PC-9 (cell line): Measurements from ENCODE around the gene CHCHD4. TPM values are rescaled to one million over a fixed set of nuclear protein-coding genes. Genes with fewer than 3 reads are reported as not detected.

Source experiments
- BruUV-seq: library from RNA; stranded (reverse); fragments of 400-500 nt; replicated peaks from 2 replicates; lab custom pipeline; 2021; lab: Mats Ljungman, UMichigan
- CTCF ChIA-PET: fragments of 300-600 bp; sonication (Branson Sonifier 250); formaldehyde crosslinking; loops from one replicate; lab custom pipeline; 2022; ENCODE audit warnings: antibody characterized with exemption; lab: Charles Lee
- POLR2A ChIA-PET: fragments of 300-600 bp; sonication (Branson Sonifier 250); formaldehyde crosslinking; loops from one replicate; lab custom pipeline; 2022; ENCODE audit warnings: antibody characterized with exemption; ENCODE audit not compliant: unreplicated experiment; lab: Charles Lee
- DNase-seq, 2 experiments: peaks; one replicate each; pipeline versions ENCODE4 v3.0.0 to v3.0.0-alpha.2; 2015 to 2022; ENCODE audit warnings: mixed read lengths in 1 of 2
- H2AFZ ChIP-seq: fragments of 200-600 bp; sonication (generic); 2 replicates; pipeline ENCODE4 v1.8.1; 2017; ENCODE audit warnings: antibody characterized with exemption
- H3F3A ChIP-seq: fragments of 200-600 bp; sonication (generic); 2 replicates; pipeline ENCODE4 v1.8.1; 2017; ENCODE audit warnings: antibody characterized with exemption, mild to moderate bottlenecking, low read depth; ENCODE audit not compliant: insufficient read depth
- H3K27ac ChIP-seq: fragments of 200-600 bp; sonication (generic); 2 replicates; pipeline ENCODE4 v1.6.1; 2016; ENCODE audit warnings: mixed run types
- H3K27me3 ChIP-seq: fragments of 200-600 bp; sonication (generic); 2 replicates; pipeline ENCODE4 v1.6.1; 2016; ENCODE audit warnings: low read depth, mixed run types; ENCODE audit not compliant: insufficient read depth
- H3K36me3 ChIP-seq: fragments of 200-600 bp; sonication (generic); 2 replicates; pipeline ENCODE4 v1.6.1; 2016; ENCODE audit warnings: low read depth, mixed run types
- H3K4me1 ChIP-seq: fragments of 200-600 bp; sonication (generic); replicated peaks from 2 replicates; pipeline ENCODE4 v1.6.1; 2016; ENCODE audit warnings: mixed run types; ENCODE audit not compliant: insufficient read depth
- H3K4me2 ChIP-seq: fragments of 200-600 bp; sonication (generic); 2 replicates; pipeline ENCODE4 v1.6.1; 2017; ENCODE audit warnings: mixed run types
- H3K4me3 ChIP-seq: fragments of 200-600 bp; sonication (generic); 2 replicates; pipeline ENCODE4 v1.6.1; 2016; ENCODE audit warnings: mixed run types
- H3K79me2 ChIP-seq: fragments of 200-600 bp; sonication (generic); 2 replicates; pipeline ENCODE4 v1.6.1; 2017; ENCODE audit warnings: low read depth, mixed run types
- H3K9me2 ChIP-seq: fragments of 200-600 bp; sonication (generic); 2 replicates; pipeline ENCODE4 v1.8.1; 2017; ENCODE audit warnings: mild to moderate bottlenecking; ENCODE audit not compliant: insufficient read depth
- H3K9me3 ChIP-seq: fragments of 200-600 bp; sonication (generic); 2 replicates; pipeline ENCODE4 v1.8.1; 2016; ENCODE audit warnings: low read depth; ENCODE audit not compliant: insufficient read depth
- H4K20me1 ChIP-seq: fragments of 200-600 bp; sonication (generic); 2 replicates; pipeline ENCODE4 v1.8.1; 2017; ENCODE audit not compliant: insufficient read depth
- CTCF ChIP-seq: fragments of 200-600 bp; sonication (generic); conservative IDR thresholded peaks from 2 replicates; pipeline ENCODE4 v1.6.1; 2017; ENCODE audit warnings: mixed run types, antibody characterized with exemption, mild to moderate bottlenecking, moderate library complexity
- EZH2 ChIP-seq: fragments of 200-600 bp; sonication (generic); IDR thresholded peaks from 2 replicates; pipeline ENCODE4 v1.8.0; 2017; ENCODE audit warnings: antibody characterized with exemption, low read depth
- intact Hi-C: fragments of 100-400 bp; cut with micrococcal nuclease; formaldehyde crosslinking; loops from one replicate; pipeline ENCODE4 v1.10.0; 2022; ENCODE audit not compliant: unreplicated experiment
- total RNA-seq: library from RNA; stranded (reverse); gene quantifications from 2 replicates; pipeline ENCODE4 v1.2.3, GENCODE V29; 2021

Gene CHCHD4
- total RNA-seq, 1 experiment from 2014 or later, result 17.6 TPM

- Histone ChIP-seq H3K9me3 (no peaks in the 10 kb centered on the region), H3F3A (no peaks in the 10 kb centered on the region), H3K4me2 (no peak overlapping the region), H4K20me1 (no peaks in the 10 kb centered on the region), H3K79me2 (no peaks in the 10 kb centered on the region), H3K9me2 (no peaks in the 10 kb centered on the region), H3K27me3 (no peaks in the 10 kb centered on the region), H3K36me3 (peaks cover 33% of the 10 kb centered on the region), H3K27ac (no peak overlapping the region), H3K4me3 (no peak overlapping the region), H2AFZ (no peak overlapping the region), H3K4me1 (no peaks in the 10 kb centered on the region)
- TF ChIP-seq CTCF (no peak), EZH2 (no peak)
- no peak for DNase-seq
- BruUV-seq, result no TSS peak
- ChIA-PET POLR2A (no interaction called here), CTCF (no interaction called here)
- intact Hi-C loops, result no loop called here
Observed at GRCh38 chr3:14156201-14156600, 31.5 kb upstream of the CHCHD4 start.

GRCh38 chr3:14154895-14155440 is 30.3 kb upstream of the CHCHD4 start:
- H3K27ac ChIP-seq, result no peak overlapping the region
- peaks cover 22% of the 10 kb centered on the region for H3K36me3 ChIP-seq
- H2AFZ ChIP-seq, result no peak overlapping the region
- TF ChIP-seq EZH2 (no peak), CTCF (no peak)
- no peak for DNase-seq
- H3K4me3 ChIP-seq, result no peak overlapping the region
- H3K4me2 ChIP-seq, result no peak overlapping the region
- H3F3A ChIP-seq, result no peaks in the 10 kb centered on the region
- no peaks in the 10 kb centered on the region for H4K20me1 ChIP-seq
- no peaks in the 10 kb centered on the region for H3K27me3 ChIP-seq
- no peaks in the 10 kb centered on the region for H3K9me2 ChIP-seq
- intact Hi-C loops, result no loop called here
- H3K9me3 ChIP-seq, result no peaks in the 10 kb centered on the region
- H3K4me1 ChIP-seq, result no peaks in the 10 kb centered on the region
- ChIA-PET CTCF (no interaction called here), POLR2A (no interaction called here)
- H3K79me2 ChIP-seq, result no peaks in the 10 kb centered on the region
- BruUV-seq, result no TSS peak

GRCh38 chr3:14154276-14154675 is 29.6 kb upstream of the CHCHD4 start:
- Histone ChIP-seq H3K27me3 (no peaks in the 10 kb centered on the region), H3K4me2 (no peak overlapping the region), H3K9me3 (no peaks in the 10 kb centered on the region), H3K27ac (no peak overlapping the region), H3F3A (no peaks in the 10 kb centered on the region), H3K4me3 (no peak overlapping the region), H3K4me1 (no peaks in the 10 kb centered on the region), H2AFZ (no peak overlapping the region), H3K36me3 (peaks cover 17% of the 10 kb centered on the region), H3K79me2 (no peaks in the 10 kb centered on the region), H4K20me1 (no peaks in the 10 kb centered on the region), H3K9me2 (no peaks in the 10 kb centered on the region)
- DNase-seq, result no peak
- BruUV-seq, result no TSS peak
- POLR2A ChIA-PET, result no interaction called here
- CTCF ChIA-PET, result no interaction called here
- intact Hi-C loops, result no loop called here
- no peak for TF ChIP-seq CTCF
- no peak for TF ChIP-seq EZH2
